PFSK-1 (cell line): Measurements from ENCODE around the gene CASKIN2.

ENCODE experiments used
- FOXP2 ChIP-seq: optimal IDR thresholded peaks from 2 replicates; pipeline ENCODE3; 2011; ENCODE audit warnings: borderline replicate concordance, control low read depth, inconsistent platforms; ENCODE audit not compliant: insufficient read depth; ENCODE audit errors: extremely low read length, extremely low read depth
- POLR2AphosphoS5 ChIP-seq: IDR thresholded peaks from 2 replicates; pipeline ENCODE4 v1.6.1; 2012; ENCODE audit warnings: low read depth, mild to moderate bottlenecking, control low read depth, low read length, moderate library complexity
- REST ChIP-seq, 2 experiments: IDR thresholded peaks; 2 replicates each; pipeline versions ENCODE4 v1.6.1 to v1.8.0; 2011 to 2012; ENCODE audit warnings: low read depth in 2 of 2, low read length in 2 of 2, control low read depth in 1 of 2, inconsistent platforms in 1 of 2, mild to moderate bottlenecking in 1 of 2, moderate library complexity in 1 of 2; ENCODE audit not compliant: insufficient read depth in 1 of 2
- SIN3A ChIP-seq: IDR thresholded peaks from 2 replicates; pipeline ENCODE4 v1.6.1; 2012; ENCODE audit warnings: mild to moderate bottlenecking, low read length, moderate library complexity, borderline replicate concordance; ENCODE audit not compliant: insufficient read depth
- TAF1 ChIP-seq: IDR thresholded peaks from 2 replicates; pipeline ENCODE4 v1.6.1; 2012; ENCODE audit warnings: low read length, control low read depth, borderline replicate concordance; ENCODE audit not compliant: insufficient read depth

The CASKIN2 gene

GRCh38 chr17:75478508-75478907, 36.8 kb downstream of the CASKIN2 start:
- TF ChIP-seq POLR2AphosphoS5: no peak
- no peak for TF ChIP-seq FOXP2
- TF ChIP-seq REST (IDR thresholded peaks at IDR 0.05; ENCODE audit: insufficient read depth in 1 of 2, low read depth in 2 of 2, low read length in 2 of 2): no peak
- TF ChIP-seq TAF1: no peak
- TF ChIP-seq SIN3A: no peak

- TF ChIP-seq FOXP2 (no peak), SIN3A (no peak), POLR2AphosphoS5 (no peak), REST (IDR thresholded peaks at IDR 0.05; ENCODE audit: insufficient read depth in 1 of 2, low read depth in 2 of 2, low read length in 2 of 2) (no peak), TAF1 (no peak)
These were observed 38.4 kb downstream of the CASKIN2 start for GRCh38 chr17:75476752-75477489.

- TF ChIP-seq TAF1 (no peak), REST (IDR thresholded peaks at IDR 0.05; ENCODE audit: insufficient read depth in 1 of 2, low read depth in 2 of 2, low read length in 2 of 2) (no peak), POLR2AphosphoS5 (no peak), FOXP2 (no peak), SIN3A (no peak)
These were observed 39.1 kb downstream of the CASKIN2 start for GRCh38 chr17:75476271-75476671.

GRCh38 chr17:75475851-75476250, 39.5 kb downstream of the CASKIN2 start:
- TF ChIP-seq POLR2AphosphoS5 (no peak; the same call in 1 of the 2 replicates), SIN3A (peak; percentile 86; the same call in 1 of the 2 replicates)

- TF ChIP-seq SIN3A (no peak), TAF1 (no peak), POLR2AphosphoS5 (no peak), REST (IDR thresholded peaks at IDR 0.05; ENCODE audit: insufficient read depth in 1 of 2, low read depth in 2 of 2, low read length in 2 of 2) (no peak)
These were observed 40.0 kb downstream of the CASKIN2 start for GRCh38 chr17:75475144-75475835.
